K562 (cell line): ENCODE measurements around the gene COL4A4. TPM values are rescaled to one million over a fixed set of nuclear protein-coding genes. Genes with fewer than 3 reads are reported as not detected.

Experiments used
- ATAC-seq: fragments of 200-7000 bp; cut with Tn5 transposase; 3 replicates; pipeline ENCODE4 v1.9.1; 2020; ENCODE audit warnings: moderate library complexity
- BruUV-seq: library from RNA; stranded (reverse); fragments of 400-500 nt; replicated peaks from 2 replicates; lab custom pipeline; 2021; lab: Mats Ljungman, UMichigan
- CTCF ChIA-PET: fragments of 300-600 bp; formaldehyde crosslinking; extraction: SDS; loops from one replicate; lab custom pipeline; 2021; ENCODE audit warnings: low intra/inter-chr PET ratio; lab: Yijun Ruan, JAX
- POLR2A ChIA-PET: fragments of 300-600, 350-650 bp; sonication (Branson Sonifier 250); formaldehyde crosslinking; extraction: SDS; loops from one replicate; lab custom pipeline; 2021; ENCODE audit warnings: antibody characterized with exemption, inconsistent platforms; lab: Yijun Ruan, JAX
- DNase-seq, 4 experiments: peaks; one replicate each; pipeline versions ENCODE4 v3.0.0 to v3.0.0-alpha.2; 2011 to 2018; ENCODE audit warnings: low spot score in 3 of 4, mixed read lengths in 3 of 4; ENCODE audit errors: extremely low read depth in 1 of 4
- FAIRE-seq: peaks from 2 replicates; lab custom pipeline; 2011; peaks lifted over from hg19 to GRCh38; lab: Jason Lieb, UNC
- H2AFZ ChIP-seq: 2 replicates; pipeline ENCODE4 v1.6.0; 2011; ENCODE audit warnings: low read depth, low read length, control low read depth, inconsistent platforms
- H3K27ac ChIP-seq: fragments of 200-600 bp; 3 replicates; pipeline ENCODE4 v1.8.0; 2011; ENCODE audit warnings: low read depth, mild to moderate bottlenecking, control low read depth, inconsistent platforms, low read length, moderate library complexity, mixed read lengths; ENCODE audit errors: extremely low read depth
- H3K27me3 ChIP-seq, 2 experiments: fragments of 300-600 bp in 1 of 2; 2 replicates in 1 of 2; 3 replicates in 1 of 2; pipeline versions ENCODE4 v1.6.0 to v1.8.0; 2011; ENCODE audit warnings: inconsistent platforms in 2 of 2, low read length in 2 of 2, mild to moderate bottlenecking in 1 of 2, mixed read lengths in 1 of 2, moderate library complexity in 1 of 2; ENCODE audit not compliant: control insufficient read depth in 2 of 2, insufficient read depth in 2 of 2
- H3K36me3 ChIP-seq: fragments of 300-600 bp; 3 replicates; pipeline ENCODE4 v1.8.0; 2011; ENCODE audit warnings: mild to moderate bottlenecking, low read length, inconsistent platforms; ENCODE audit not compliant: control insufficient read depth, insufficient read depth
- H3K4me1 ChIP-seq, 2 experiments: fragments of 200-600 bp in 1 of 2; replicated peaks in 1 of 2; 2 replicates in 1 of 2; 3 replicates in 1 of 2; pipeline versions ENCODE4 v1.5.1 to v1.8.0; 2011; ENCODE audit warnings: inconsistent platforms in 2 of 2, low read length in 2 of 2, mild to moderate bottlenecking in 1 of 2, mixed read lengths in 1 of 2, moderate library complexity in 1 of 2; ENCODE audit not compliant: control insufficient read depth in 2 of 2, insufficient read depth in 2 of 2
- H3K4me2 ChIP-seq: 2 replicates; pipeline ENCODE4 v1.6.1; 2011; ENCODE audit warnings: low read length, control low read depth, inconsistent platforms, mixed read lengths; ENCODE audit not compliant: insufficient read depth
- H3K4me3 ChIP-seq: fragments of 200-600 bp; sonication (generic), shearing (Covaris generic); 2 replicates; pipeline ENCODE4 v1.5.1; 2016; ENCODE audit warnings: control low read depth, inconsistent platforms
- H3K79me2 ChIP-seq: fragments of 200-600 bp; 3 replicates; pipeline ENCODE4 v1.8.0; 2011; ENCODE audit warnings: low read length, inconsistent platforms; ENCODE audit not compliant: control insufficient read depth, insufficient read depth
- H3K9ac ChIP-seq, 2 experiments: 2 replicates each; pipeline versions ENCODE4 v1.6.0 to v1.6.1; 2011; ENCODE audit warnings: low read depth in 2 of 2, low read length in 2 of 2, control low read depth in 1 of 2, inconsistent platforms in 1 of 2, mild to moderate bottlenecking in 1 of 2, mixed read lengths in 1 of 2; ENCODE audit not compliant: insufficient read depth in 1 of 2
- H3K9me1 ChIP-seq: one replicate; pipeline ENCODE4 v1.6.0; 2011; ENCODE audit warnings: inconsistent platforms, mild to moderate bottlenecking, low read length, moderate library complexity; ENCODE audit not compliant: control insufficient read depth, insufficient read depth
- H3K9me3 ChIP-seq: replicated peaks from 2 replicates; pipeline ENCODE4 v1.5.1; 2011; ENCODE audit warnings: low read depth, low read length, inconsistent platforms; ENCODE audit not compliant: control insufficient read depth, insufficient read depth
- H4K20me1 ChIP-seq: replicated peaks from 2 replicates; pipeline ENCODE4 v1.6.1; 2011; ENCODE audit warnings: low read length, inconsistent platforms, mixed read lengths; ENCODE audit not compliant: control insufficient read depth, insufficient read depth
- FOS ChIP-seq: IDR thresholded peaks from 3 replicates; pipeline ENCODE4 v1.6.1; 2011; ENCODE audit not compliant: insufficient read length; ENCODE audit errors: extremely low read depth
- HMG20B ChIP-seq: fragments of 250-450 bp; sonication (Bioruptor Pico); IDR thresholded peaks from 2 replicates; pipeline ENCODE4 v1.5.0; 2021; ENCODE audit warnings: mild to moderate bottlenecking
- HMGN3 ChIP-seq: IDR thresholded peaks from 2 replicates; pipeline ENCODE4 v1.6.1; 2011; ENCODE audit warnings: borderline replicate concordance, low read depth, mild to moderate bottlenecking, mixed read lengths, low read length; ENCODE audit not compliant: insufficient read length; ENCODE audit errors: extremely low read depth
- NFE2L1 ChIP-seq: fragments of 450-650 bp; IDR thresholded peaks from 2 replicates; pipeline ENCODE4 v1.6.1; 2016; ENCODE audit warnings: missing genetic modification characterization, low read depth, mild to moderate bottlenecking, missing compliant biosample characterization, moderate library complexity, borderline replicate concordance
- PYGO2 ChIP-seq: fragments of 450-650 bp; IDR thresholded peaks from 2 replicates; pipeline ENCODE4 v1.6.1; 2016; ENCODE audit warnings: mild to moderate bottlenecking, missing genetic modification characterization, moderate library complexity, missing compliant biosample characterization
- STAT5A ChIP-seq: IDR thresholded peaks from 2 replicates; pipeline ENCODE4 v1.6.1; 2012; ENCODE audit warnings: low read length, inconsistent platforms, borderline replicate concordance
- TCF3 ChIP-seq: sonication (generic); formaldehyde crosslinking; IDR thresholded peaks from 2 replicates; pipeline ENCODE4 v1.4.0; 2020; ENCODE audit warnings: mild to moderate bottlenecking, missing genetic modification reagents
- ZFP36 ChIP-seq: fragments of 150-350 bp; IDR thresholded peaks from 2 replicates; pipeline ENCODE4 v1.6.1; 2018; ENCODE audit warnings: low read length, low read depth; ENCODE audit not compliant: partially characterized antibody
- WGBS: fragments of 100-300 bp; shearing (Covaris generic); methylation state at CpG from one replicate; pipeline ENCODE4 v1.1.6; 2016; ENCODE audit warnings: low coverage, mixed read lengths; ENCODE audit not compliant: insufficient coverage; ENCODE audit errors: missing lambda C conversion rate; 5-methylcytosine and 5-hydroxymethylcytosine counted together
- in situ Hi-C: fragments of 300-500 bp; cut with MboI; formaldehyde crosslinking; loops from 4 replicates; pipeline ENCODE4 v1.15.0; 2018; ENCODE audit warnings: inconsistent platforms, mixed read lengths
- intact Hi-C: fragments of 100-400 bp; cut with micrococcal nuclease; formaldehyde crosslinking; loops from 2 replicates; pipeline ENCODE4 v1.14.2; 2022
- polyA plus RNA-seq, 8 experiments: library from polyadenylated mRNA; depleted of rRNA in 4 of 8; stranded (reverse) in 5 of 8; unstranded in 3 of 8; fragments of >200 nt; fragmentation: Nextera tagmentation in 2 of 8; fragmentation: Illumina TruSeq in 1 of 8; extraction: Ambion mirVana in 2 of 8; extraction: Trizol in 1 of 8; gene quantifications; 2 replicates each; pipeline versions ENCODE4 v1.2.1 to v1.2.3, GENCODE V29; 2011 to 2014; ENCODE audit warnings: inconsistent platforms in 1 of 8, missing spikeins in 1 of 8
- total RNA-seq, 7 experiments: library from RNA; depleted of rRNA in 6 of 7; stranded (reverse); fragments of >200 nt in 6 of 7; fragmentation: Illumina TruSeq in 2 of 7; extraction: Trizol in 2 of 7; gene quantifications; 2 replicates each; pipeline versions ENCODE4 v1.2.1 to v1.2.3, GENCODE V29; 2011 to 2021; ENCODE audit warnings: low replicate concordance in 1 of 7
- TF ChIP-seq, protein P1 (sequence below): fragments of 250-450 bp; sonication (Bioruptor Pico); IDR thresholded peaks from 2 replicates; pipeline ENCODE4 v1.4.0; 2020; ENCODE audit warnings: mild to moderate bottlenecking, moderate library complexity
- TF ChIP-seq, protein P2 (sequence below): fragments of 250-450 bp; sonication (Bioruptor Pico); IDR thresholded peaks from 2 replicates; pipeline ENCODE4 v1.8.0; 2021; ENCODE audit warnings: mild to moderate bottlenecking, moderate library complexity
- TF ChIP-seq, protein P3 (sequence below): sonication (generic); formaldehyde crosslinking; IDR thresholded peaks from 2 replicates; pipeline ENCODE4 v1.8.1; 2023; ENCODE audit warnings: mild to moderate bottlenecking, missing genetic modification reagents

Gene COL4A4
- total and polyA plus RNA-seq, 9 of the 15 experiments (the other 6 are each of a cell fraction or from before 2014, with no cell fraction given): under 0.01 to 0.01 TPM; not detected in 7

DNA sequence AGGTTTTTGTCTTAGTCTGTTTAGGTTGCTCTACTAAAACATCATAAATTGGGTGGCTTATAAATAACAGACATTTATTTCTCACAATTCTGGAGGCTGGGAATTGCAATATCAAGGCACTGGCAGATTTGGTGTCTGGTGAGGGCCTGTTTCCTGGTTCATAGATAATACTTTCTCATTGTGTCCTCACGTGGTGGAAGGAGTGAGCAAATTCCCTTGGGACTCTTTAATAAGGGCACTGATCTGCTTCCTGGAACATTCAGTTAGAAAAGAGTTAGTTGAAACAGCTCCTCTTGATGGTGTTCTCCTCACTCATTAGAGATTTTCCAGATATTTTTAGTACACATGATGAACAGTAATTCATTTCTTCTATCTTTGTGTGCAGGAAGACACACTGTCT is 22.7 kb upstream of the COL4A4 start (continued):
- TF ChIP-seq, protein P1, sequence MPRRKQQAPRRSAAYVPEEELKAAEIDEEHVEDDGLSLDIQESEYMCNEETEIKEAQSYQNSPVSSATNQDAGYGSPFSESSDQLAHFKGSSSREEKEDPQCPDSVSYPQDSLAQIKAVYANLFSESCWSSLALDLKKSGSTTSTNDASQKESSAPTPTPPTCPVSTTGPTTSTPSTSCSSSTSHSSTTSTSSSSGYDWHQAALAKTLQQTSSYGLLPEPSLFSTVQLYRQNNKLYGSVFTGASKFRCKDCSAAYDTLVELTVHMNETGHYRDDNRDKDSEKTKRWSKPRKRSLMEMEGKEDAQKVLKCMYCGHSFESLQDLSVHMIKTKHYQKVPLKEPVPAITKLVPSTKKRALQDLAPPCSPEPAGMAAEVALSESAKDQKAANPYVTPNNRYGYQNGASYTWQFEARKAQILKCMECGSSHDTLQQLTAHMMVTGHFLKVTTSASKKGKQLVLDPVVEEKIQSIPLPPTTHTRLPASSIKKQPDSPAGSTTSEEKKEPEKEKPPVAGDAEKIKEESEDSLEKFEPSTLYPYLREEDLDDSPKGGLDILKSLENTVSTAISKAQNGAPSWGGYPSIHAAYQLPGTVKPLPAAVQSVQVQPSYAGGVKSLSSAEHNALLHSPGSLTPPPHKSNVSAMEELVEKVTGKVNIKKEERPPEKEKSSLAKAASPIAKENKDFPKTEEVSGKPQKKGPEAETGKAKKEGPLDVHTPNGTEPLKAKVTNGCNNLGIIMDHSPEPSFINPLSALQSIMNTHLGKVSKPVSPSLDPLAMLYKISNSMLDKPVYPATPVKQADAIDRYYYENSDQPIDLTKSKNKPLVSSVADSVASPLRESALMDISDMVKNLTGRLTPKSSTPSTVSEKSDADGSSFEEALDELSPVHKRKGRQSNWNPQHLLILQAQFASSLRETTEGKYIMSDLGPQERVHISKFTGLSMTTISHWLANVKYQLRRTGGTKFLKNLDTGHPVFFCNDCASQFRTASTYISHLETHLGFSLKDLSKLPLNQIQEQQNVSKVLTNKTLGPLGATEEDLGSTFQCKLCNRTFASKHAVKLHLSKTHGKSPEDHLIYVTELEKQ (CRISPR knock-in tag): no peak
- TF ChIP-seq ZFP36: no peak
- TF ChIP-seq STAT5A: no peak

DNA sequence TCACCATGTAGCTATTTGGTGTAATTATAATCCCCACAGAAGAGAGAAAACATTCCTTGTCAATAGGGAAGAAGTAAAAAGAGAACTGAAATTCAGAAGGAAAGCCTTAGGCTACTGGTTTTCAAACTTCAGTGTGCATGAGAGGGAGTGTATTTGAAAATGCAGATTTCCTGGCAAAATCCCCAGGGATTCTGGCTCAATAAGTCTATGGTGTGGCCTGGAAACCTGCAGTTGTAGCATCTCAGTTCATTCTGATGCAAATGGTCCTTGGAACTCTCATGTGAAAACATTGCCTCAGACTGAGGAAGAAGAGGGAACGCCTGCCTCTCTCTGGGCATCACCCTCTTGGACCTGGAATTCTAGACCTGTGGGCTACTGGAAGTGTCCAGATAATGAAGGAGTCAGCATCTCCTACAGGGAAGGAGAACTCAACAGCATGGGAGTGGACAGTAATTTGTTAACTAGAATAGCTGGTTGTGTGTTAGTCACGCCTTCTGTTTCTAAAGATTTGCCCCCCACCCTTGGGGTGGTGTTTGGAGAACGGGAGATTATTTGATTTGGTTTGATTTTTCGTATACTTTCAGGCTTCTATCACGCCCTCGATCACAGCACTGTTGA is 21.7 kb upstream of the COL4A4 start:
- Histone ChIP-seq H3K4me3 (no peak overlapping the region), H3K9ac (no peak overlapping the region), H3K36me3 (no peaks in the 10 kb centered on the region), H3K9me3 (no peaks in the 10 kb centered on the region), H4K20me1 (no peaks in the 10 kb centered on the region), H3K27ac (no peak overlapping the region), H3K27me3 (no peaks in the 10 kb centered on the region), H3K9me1 (no peaks in the 10 kb centered on the region), H3K4me2 (no peak overlapping the region), H3K4me1 (no peaks in the 10 kb centered on the region), H3K79me2 (no peaks in the 10 kb centered on the region), H2AFZ (no peak overlapping the region)
- CTCF ChIA-PET: no interaction called here
- no peak for TF ChIP-seq NFE2L1 (tag)
- TF ChIP-seq, protein P2, sequence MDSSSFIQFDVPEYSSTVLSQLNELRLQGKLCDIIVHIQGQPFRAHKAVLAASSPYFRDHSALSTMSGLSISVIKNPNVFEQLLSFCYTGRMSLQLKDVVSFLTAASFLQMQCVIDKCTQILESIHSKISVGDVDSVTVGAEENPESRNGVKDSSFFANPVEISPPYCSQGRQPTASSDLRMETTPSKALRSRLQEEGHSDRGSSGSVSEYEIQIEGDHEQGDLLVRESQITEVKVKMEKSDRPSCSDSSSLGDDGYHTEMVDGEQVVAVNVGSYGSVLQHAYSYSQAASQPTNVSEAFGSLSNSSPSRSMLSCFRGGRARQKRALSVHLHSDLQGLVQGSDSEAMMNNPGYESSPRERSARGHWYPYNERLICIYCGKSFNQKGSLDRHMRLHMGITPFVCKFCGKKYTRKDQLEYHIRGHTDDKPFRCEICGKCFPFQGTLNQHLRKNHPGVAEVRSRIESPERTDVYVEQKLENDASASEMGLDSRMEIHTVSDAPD (CRISPR knock-in tag): no peak
- TF ChIP-seq HMG20B (CRISPR knock-in tag): no peak
- TF ChIP-seq FOS: no peak
- no peak for TF ChIP-seq TCF3
- TF ChIP-seq, protein P3, sequence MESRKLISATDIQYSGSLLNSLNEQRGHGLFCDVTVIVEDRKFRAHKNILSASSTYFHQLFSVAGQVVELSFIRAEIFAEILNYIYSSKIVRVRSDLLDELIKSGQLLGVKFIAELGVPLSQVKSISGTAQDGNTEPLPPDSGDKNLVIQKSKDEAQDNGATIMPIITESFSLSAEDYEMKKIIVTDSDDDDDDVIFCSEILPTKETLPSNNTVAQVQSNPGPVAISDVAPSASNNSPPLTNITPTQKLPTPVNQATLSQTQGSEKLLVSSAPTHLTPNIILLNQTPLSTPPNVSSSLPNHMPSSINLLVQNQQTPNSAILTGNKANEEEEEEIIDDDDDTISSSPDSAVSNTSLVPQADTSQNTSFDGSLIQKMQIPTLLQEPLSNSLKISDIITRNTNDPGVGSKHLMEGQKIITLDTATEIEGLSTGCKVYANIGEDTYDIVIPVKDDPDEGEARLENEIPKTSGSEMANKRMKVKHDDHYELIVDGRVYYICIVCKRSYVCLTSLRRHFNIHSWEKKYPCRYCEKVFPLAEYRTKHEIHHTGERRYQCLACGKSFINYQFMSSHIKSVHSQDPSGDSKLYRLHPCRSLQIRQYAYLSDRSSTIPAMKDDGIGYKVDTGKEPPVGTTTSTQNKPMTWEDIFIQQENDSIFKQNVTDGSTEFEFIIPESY (CRISPR knock-in tag): no peak
- no peak for TF ChIP-seq PYGO2
- TF ChIP-seq HMGN3: no peak
- FAIRE-seq: no peak
- no peak for DNase-seq
- POLR2A ChIA-PET: interaction anchor here (0.6 kb wide), 1 partner anchor 11 kb away, joined by 3 read pairs; no protein-coding TSS in a partner anchor
- WGBS: 0% methylated on average over 5 of the region's 6 CpGs
- no peak for ATAC-seq
- intact Hi-C loops (no loop called here), in situ Hi-C loops (no loop called here)
- no TSS peak for BruUV-seq
